GM10847 (cell line): Measurements from ENCODE around the gene NR1D1.

Experiments used
- POLR2A ChIP-seq: IDR thresholded peaks from 2 replicates; pipeline ENCODE4 v1.6.1; 2011; ENCODE audit not compliant: insufficient read length; ENCODE audit errors: extremely low read depth

The NR1D1 gene

GRCh38 chr17:40064971-40065768, 35.2 kb downstream of the NR1D1 start:
- no peak for TF ChIP-seq POLR2A

DNA sequence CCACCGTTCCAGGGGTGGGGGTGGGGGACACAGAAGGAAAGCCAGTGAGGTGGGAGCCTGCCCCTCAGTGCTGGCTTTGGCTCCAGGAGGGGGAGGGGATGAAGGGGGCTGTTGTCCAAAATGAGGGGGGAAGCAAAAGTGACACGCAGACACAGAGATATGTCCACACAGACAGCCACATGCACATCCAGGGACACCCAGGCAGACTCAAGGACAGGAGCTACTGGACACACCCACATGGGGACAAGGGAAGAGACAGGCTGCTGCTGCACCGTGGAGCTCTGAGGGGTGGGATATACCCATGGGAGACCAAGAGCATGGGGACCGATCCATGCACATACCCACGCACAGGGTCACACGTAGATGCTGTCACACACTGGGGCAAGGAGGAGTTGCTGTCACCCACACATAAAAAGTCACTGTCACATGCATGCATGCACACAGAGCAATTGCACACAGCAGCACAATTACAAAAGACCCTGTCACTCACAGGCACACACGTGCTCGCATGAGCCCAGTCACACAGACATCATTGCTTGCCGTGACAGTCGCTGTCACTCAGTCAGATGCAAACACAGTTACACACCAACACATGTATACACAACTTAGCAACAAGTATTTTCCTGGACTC, 36.4 kb downstream of the NR1D1 start:
- TF ChIP-seq POLR2A: no peak

DNA sequence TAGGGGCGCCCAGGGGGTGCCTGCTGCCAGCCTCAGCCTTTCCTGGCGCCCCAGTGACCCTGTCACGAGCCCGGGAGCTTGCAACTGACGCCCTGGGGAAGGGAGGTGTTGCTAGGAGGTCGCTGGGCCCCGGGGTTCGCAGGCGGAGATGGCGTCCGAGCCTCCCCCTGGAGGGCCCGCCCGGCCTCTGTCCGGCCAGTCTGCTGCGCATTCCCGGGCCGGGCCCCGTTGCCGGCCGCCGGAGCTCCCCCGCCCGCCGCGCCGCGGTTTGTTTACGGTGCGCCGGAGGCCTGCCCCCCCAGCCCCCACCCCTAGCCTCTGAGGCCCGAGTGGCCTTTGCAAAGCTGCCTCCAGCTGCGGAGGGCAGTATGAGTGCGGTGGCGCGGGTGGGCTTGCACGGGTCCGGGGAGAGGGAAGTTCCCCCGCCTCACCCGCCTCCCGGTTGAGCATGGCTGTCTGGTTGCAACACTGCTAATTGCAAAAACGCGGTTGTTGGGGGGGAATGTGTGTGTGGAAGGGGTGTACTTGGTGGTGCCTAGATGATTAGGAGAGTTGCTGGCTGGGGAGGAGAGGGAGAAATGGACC, 37.1 kb downstream of the NR1D1 start:
- TF ChIP-seq POLR2A: no peak

DNA sequence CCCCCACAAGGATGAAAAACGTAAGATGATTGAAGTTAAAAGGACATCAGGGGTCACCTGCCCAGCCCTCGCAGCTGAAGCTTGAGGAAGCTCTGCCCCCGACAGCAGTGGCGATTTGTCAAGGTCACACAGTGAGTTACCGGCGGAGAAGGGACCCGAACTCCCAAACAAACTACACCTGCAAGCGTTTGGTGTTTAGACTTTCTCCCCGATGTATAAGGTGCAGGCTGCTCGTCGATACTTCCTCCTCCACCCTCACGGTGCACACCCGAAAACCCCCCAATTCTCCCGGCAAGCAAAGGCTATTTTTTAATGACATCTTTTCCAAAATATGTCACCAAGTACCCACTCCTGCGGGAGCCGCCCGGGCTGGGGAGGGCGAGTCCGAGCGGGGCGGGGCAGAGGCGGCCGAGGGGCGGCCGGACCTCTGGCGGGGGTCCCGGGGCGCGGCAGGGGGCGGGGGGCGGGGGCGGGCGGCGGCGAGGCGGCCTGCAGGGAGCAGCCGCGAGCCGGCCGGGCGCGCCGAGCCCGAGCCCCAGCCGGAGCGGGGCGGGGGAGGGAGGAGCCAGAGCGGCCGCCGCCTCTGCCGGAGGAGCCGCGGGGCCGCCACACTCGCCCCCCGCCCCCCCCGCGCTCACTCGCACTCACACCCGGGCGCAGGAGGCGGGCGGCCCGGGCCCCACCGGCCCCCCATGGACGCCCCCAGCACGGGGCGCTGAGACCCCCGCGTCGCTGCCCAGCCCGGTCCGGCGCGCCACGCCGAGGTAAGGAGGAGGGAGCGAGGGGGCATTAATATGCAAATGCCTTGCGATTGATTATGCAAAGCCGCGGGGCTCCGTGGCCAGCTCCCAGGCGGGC, 37.8 kb downstream of the NR1D1 start, which contains the start of gene THRA:
TSS of gene THRA (plus strand) at position 637 of the 858 bp plus-strand sequence. CDS start 11,524 bp downstream, outside the sequence.
- no peak for TF ChIP-seq POLR2A

DNA sequence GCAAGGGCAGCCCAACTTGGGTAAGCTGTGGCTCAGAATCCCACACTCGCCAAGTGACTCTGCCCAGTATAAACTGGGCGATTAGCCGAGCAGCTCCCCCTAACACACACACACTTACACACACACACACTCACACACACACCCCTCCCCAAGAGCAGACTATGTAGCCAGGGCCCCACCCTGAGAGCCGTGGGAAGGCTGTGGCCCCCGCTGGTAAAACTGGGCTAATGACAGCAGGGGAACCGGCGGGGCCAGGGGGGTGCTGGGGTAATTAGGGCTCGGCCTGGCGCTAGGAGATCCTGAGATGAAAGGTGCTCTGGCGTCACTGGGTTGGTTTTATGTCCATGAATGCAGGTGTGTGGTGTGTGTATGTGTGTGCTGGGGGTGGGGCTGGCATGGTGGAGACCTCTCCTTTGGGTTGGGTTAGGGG, 38.8 kb downstream of the NR1D1 start:
- TF ChIP-seq POLR2A: no peak

- TF ChIP-seq POLR2A: no peak
Observed at GRCh38 chr17:40060887-40061608, 39.3 kb downstream of the NR1D1 start.

DNA sequence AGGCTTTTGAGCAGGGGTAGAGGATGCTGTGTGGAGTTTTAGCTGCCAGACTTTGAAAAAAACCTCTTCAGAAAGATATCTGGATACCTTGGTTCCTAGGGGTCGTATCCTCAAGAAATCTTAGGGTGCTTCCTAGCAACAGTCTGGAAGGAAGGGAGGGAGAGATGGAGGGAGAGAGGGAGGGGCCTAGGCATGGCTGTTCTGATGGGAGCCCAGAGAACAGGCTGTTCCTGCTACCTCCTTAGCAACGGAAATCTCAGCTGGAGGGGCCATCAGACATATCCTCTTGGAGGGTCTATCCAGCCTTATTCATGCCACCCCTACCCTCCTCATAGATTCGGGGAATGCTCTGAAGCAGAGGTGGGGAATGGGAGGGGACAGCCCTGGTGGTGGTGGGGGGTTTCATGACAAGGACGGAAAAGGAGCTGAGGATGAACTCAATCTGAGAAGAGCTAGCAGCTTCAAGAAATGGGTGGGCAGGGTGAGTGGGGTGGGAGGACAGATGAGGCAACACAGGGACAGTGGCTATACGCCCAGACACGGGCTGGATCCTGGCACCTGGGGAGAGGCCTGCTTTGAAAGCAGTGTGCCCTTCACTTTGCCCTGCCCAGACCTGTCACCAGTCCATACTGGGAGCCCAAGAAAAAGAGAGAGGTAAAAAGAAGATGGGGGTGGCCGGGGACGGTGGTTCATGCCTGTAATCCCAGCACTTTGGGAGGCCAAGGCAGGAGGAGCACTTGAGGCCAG, 40.5 kb downstream of the NR1D1 start:
- TF ChIP-seq POLR2A: no peak

GRCh38 chr17:40058865-40059264, 41.5 kb downstream of the NR1D1 start:
- TF ChIP-seq POLR2A: no peak

DNA sequence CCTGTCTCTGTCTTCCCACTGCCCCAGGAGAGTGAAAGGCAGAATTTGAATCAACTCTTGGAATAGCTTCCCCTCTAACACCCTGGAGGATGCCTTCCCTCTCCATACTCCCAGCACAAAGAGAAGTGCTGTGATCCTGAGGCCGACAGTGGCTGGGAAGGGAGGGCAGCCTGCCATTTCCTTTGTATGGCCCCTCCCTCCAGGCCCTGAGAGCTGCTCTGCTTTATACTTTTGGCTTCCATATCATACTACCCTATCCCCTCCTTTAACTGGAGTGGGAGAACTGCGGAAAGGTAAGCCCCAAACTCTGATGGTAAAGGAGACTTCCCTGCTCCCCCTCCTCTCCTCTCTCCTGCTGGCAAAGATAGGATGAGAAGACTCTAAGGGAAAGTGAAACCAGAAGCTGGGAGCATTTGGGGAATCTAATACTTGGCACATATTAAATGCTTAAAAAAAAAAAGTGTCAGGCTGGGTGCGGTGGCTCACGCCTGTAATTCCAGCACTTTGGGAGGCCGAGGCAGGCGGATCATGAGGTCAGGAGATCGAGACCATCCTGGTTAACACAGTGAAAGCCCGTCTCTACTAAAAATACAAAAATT, 42.1 kb downstream of the NR1D1 start:
- no peak for TF ChIP-seq POLR2A

GRCh38 chr17:40056379-40057015, 43.9 kb downstream of the NR1D1 start:
- TF ChIP-seq POLR2A: no peak
